ENCODE results near the gene LINC00632.

- TF ChIP-seq CTCF (IDR thresholded peaks at IDR 0.05 in 8 of 11, conservative IDR thresholded peaks at IDR 0.05 in 3 of 11) (no peak), POLR2AphosphoS5 (IDR thresholded peaks at IDR 0.05) (no peak)
These were observed 89.7 kb downstream of the LINC00632 start for GRCh38 chrX:140799216-140799615.

Measured in spleen (tissue), 7 donors.